LoVo (cell line): ENCODE data around the gene CNIH1.
"Not testable (repeated sequence)": the region's sequence is repeated elsewhere in the genome, so short reads cannot be mapped to it uniquely, and the experiment has no call there.

Experiments
- DNase-seq: peaks from one replicate; pipeline ENCODE4 v3.0.0-alpha.2; 2016; ENCODE audit warnings: low spot score

The CNIH1 gene

GRCh38 chr14:54381821-54382220 is 59.4 kb downstream of the CNIH1 start:
- DNase-seq: no peak

- DNase-seq: not testable (repeated sequence)
Observed at GRCh38 chr14:54380558-54380957, 60.6 kb downstream of the CNIH1 start.

GRCh38 chr14:54378893-54379292 is 62.3 kb downstream of the CNIH1 start:
- DNase-seq: not testable (repeated sequence)

GRCh38 chr14:54377501-54377900 is 63.7 kb downstream of the CNIH1 start:
- no peak for DNase-seq

GRCh38 chr14:54374117-54374884 is 66.9 kb downstream of the CNIH1 start:
- no peak for DNase-seq
